ENCODE results near the gene LRRC59.

LRRC59 gene

GRCh38 chr17:50360486-50361115, 36.7 kb downstream of the LRRC59 start:
- no peak for DNase-seq

DNA sequence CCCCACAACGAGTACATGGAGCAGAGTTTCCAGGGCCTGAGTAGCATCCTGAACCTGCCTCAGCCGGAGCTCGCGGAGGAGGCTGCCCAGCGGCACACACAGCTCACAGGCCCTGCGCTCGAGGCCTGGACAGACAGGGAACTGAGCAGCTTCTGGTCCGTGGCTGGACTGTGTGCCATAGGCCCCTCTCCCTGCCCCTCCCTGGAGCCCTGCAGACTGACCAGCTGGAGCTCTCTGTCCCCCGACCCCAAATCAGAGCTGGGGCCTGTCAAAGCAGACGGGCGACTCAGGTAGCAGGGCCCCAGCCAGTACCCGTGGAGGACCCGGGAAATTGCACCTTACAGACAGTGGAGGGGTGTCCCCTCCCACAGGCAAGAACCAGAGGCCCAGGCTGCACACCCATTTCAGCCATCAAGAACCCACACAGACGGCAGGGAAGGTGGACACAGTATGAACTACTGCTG, 37.3 kb downstream of the LRRC59 start:
- DNase-seq: no peak

DNA sequence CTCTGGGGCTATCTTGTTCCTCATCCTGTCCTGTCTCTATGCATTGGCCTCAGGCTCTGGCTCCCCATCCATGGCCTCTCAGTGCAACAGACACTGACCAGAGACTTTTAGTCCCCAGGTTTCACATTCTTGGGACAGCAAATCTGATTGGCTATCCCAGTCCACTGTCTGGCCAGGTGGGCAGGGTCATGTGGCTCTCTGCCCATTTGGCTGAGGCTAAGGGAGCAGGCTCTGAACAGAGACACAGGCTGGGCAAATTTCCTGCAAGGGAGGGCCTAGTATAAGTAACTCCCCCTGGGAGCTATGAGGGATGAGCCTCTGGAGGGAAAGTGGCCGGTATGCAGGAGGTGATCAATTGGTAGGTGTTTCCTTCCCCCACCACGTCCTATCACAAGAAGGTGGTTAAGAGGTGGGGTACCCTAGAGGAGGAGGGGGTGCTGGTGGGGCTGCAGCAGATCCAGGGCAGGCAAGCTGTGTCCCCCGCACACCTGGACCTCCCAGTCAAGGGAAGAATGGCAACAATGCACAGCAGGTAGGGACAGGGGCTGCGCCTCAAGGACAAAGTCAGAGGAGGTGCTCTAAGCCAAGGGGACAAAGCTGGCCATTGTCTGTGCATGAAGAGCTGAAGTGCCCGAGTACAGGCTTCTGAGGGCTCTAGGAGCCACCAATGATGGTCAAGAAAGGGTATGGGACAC, 38.2 kb downstream of the LRRC59 start:
- DNase-seq: no peak

GRCh38 chr17:50358177-50358576, 39.1 kb downstream of the LRRC59 start:
- no peak for DNase-seq

GRCh38 chr17:50356892-50357510, 40.3 kb downstream of the LRRC59 start:
- no peak for DNase-seq

- DNase-seq: no peak
Measured at GRCh38 chr17:50356418-50356817, 40.9 kb downstream of the LRRC59 start.

DNA sequence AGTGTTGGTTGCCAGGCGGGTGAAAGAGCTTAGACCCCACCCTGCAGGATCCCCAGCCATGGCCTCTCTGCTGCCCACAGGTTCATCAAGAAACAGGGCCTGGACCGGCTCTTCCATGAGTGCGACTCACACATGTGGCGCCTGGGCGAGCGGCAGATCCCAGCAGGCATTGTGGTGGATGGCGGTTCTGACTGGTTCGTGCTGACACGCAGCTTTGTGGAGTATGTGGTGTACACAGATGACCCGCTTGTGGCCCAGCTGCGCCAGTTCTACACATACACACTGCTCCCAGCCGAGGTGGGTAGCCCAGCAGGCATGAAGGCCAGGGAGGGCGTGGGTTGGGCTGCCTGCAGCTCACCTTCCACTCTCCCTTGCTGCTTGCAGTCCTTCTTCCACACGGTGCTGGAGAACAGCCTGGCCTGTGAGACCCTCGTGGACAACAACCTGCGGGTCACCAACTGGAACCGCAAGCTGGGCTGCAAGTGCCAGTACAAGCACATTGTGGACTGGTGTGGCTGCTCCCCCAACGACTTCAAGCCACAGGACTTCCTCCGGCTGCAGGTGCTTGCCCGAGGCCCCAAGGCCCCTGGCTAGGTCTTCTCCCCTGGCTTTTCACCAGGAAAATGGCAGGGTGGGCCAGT, 41.5 kb downstream of the LRRC59 start:
- DNase-seq: no peak

DNA sequence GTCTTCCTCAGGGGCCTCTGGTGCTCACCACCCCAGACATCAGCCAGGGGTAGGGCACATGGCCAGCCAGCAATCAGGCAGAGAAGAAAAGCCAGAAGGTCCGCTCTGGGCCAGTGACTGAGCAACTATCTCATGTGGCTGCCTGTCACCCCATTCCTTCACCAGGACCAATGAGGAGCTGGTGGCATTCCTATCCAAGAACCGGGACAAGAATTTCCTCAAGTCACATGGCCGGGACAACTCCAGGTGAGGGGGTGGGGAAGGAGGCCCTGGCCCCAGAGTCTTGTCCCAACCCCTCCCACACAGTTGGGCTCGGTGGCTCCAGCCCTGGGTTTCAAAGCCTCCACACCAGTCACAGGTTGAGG, 42.0 kb downstream of the LRRC59 start:
- no peak for DNase-seq

DNA sequence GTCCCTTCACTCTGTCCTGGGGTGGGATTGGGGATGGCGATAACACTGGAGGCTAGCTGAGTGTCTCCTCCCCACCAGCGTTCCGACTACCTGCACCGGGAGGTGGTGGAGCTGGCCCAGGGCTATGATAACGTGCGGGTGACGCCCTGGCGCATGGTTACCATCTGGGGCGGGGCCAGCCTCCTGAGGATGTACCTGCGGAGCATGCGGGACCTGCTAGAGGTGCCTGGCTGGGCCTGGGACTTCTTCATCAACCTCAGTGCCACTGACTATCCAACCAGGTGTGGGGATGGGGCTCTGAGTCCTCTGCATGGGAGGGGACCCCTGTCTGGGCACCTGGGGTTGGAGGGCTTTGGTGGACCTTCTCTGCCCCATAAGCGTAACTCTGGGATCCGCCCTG, 42.5 kb downstream of the LRRC59 start:
- no peak for DNase-seq

DNA sequence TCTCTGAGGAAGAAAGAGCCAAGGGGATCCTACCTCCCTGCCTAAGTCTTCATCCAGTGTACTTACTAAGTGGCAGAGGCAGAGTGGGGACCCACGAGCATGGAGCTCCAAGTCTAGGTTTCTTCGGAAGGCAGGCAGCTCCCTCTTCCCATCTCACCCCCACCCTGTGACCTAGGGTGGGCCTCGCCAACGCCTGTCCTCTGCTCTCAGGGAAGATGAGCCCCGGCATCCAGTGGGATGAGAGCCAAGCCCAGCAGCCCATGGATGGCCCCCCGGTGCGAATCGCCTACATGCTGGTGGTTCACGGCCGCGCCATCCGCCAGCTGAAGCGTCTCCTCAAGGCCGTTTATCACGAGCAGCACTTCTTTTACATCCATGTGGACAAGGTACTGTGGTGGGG, 43.1 kb downstream of the LRRC59 start:
- DNase-seq: no peak

- no peak for DNase-seq
Measured at GRCh38 chr17:50353600-50354195, 43.6 kb downstream of the LRRC59 start.

GRCh38 chr17:50352693-50353599, 44.4 kb downstream of the LRRC59 start:
- no peak for DNase-seq

DNA sequence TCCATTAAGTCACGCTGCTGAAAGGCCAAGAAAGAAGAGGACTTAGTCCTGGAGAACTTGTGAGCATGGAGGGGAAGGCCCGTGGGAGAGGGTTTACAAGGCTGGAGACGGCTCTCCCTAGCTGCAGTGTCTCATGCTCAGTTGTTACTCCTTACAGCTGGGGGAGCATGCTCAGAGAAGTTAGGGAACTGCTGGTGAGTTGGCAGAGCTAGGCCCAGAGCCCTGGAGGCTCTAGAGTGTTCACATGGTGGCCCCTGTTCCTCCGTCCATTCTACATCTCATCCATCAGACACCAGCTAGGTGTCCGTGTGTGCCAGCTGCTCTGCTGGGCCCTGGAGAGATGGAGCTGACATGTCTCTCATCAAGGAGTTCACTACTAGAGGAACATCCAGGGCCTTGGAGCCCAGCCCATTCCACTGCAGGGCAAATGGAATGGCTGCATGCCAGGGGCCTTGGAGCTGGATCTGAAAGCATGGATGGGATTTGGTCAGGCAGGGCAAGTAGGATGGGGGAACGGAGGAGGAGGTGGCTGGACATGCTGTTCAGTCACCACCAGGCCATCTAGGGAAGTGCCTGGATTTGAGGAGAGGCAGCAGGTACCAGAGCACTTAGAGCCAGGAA, 45.1 kb downstream of the LRRC59 start:
- DNase-seq: no peak

DNA sequence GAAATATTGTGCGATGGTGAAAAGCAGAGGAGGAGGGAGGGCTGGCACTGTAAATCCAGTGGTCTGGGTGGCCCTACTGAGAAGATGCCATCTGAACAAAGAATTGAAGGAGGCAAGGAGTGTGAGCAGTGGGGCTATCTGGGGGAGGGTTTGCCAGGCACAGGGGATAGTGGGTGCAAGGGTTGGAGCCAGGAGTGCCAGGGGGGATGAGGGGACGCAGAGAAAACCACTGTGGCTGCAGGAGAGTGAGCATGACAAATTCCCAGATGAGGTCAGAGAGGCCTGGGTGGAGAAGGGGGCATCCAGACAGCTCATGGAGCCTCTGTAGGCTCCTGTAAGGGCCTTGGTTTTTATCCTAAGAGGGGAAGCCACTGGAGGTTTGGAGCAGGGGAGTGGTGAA, 46.6 kb downstream of the LRRC59 start:
- DNase-seq: no peak

- DNase-seq: no peak
Measured at GRCh38 chr17:50349243-50349600, 48.1 kb downstream of the LRRC59 start.

DNA sequence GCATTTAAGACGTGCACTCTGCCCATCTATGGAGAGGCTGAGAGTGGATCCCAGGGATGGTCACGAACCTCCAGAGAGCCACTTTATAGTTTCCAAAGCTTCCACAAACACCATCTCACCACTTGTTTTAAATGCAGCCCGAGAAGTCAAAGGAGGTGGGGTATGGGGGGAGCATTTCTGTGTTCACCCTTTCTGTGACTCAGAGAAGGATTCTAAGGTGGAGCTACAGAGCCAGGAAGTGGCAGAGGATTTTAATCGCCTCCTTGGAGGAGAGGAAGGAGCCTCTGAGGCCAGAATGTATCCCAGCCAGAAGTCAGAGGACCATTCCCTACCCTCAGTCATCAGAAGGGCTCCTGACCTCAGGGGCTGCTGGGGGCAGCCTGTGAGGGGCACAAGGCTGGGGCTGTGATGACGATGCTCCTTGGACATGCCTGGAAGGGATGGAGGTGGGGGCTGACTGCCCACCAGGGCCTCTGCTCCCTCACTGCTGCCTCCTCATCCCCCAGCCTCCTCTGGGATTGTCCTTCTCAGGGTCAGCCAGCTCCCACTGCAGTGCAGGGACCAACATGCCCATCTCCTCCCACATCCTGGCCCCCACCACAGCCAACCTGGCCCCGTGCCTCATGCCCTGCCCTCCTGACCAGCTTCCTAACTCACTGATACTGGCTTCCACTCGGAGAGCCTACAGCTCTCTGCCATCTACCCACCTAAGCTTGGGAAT, 48.6 kb downstream of the LRRC59 start:
- DNase-seq: no peak

- no peak for DNase-seq
Measured at GRCh38 chr17:50347894-50348291, 49.4 kb downstream of the LRRC59 start.

- DNase-seq: no peak
Measured at GRCh38 chr17:50347117-50347893, 50.0 kb downstream of the LRRC59 start.

DNA sequence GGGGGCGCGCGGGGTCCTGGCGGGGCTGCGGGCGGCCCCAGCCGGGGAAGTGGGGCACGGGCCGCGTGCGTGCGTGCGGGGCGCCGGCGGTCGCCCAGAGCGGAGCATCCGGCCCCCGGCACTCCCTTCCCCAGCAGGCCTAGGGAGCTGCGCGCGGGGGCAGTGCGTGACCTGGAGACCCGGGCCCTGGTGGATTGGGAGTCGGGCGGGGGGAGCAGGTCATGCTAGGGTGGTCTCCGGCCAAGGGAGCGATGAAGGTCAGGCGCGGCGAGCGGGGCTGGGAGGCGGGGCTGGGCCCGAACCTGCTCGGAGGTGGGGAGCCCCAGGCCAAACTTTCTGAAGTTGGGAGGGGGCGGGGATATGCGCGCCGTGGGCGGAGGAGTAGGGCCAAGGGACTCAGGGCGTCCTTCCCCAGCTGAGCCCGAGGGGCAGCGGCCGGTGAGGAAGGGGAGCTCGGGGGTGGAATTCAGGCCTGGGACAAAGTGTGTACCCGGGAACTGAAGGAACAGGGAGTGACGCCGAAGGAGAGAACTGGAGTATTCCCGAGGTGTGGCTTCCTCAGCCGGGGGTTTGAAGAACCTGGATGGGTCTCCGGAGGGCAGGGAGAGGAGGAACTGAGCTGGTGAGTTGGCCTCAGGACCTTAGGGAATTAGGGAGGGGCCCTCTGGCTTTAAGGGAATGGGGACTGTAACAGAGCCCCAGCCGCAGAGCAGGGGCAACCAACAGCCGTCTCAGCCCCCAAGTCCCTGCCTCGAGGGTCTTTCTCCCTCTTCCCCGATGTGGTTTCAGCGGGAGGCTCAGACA, 50.8 kb downstream of the LRRC59 start:
- DNase-seq: peak; percentile 12
